Measurements from ENCODE around the gene SRD5A2.

SRD5A2 gene

GRCh38 chr2:31580321-31581117 is at the start of gene SRD5A2:
Gene SRD5A2 (minus strand): TSS chr2:31580938. CDS start chr2:31580900, 38 bp downstream.
- no peak for DNase-seq

GRCh38 chr2:31606509-31606908 is 25.8 kb upstream of the SRD5A2 start:
- DNase-seq: no peak

GRCh38 chr2:31598694-31599093 is 18.0 kb upstream of the SRD5A2 start:
- DNase-seq: no peak

- DNase-seq: no peak
These were observed 5.5 kb upstream of the SRD5A2 start for GRCh38 chr2:31586230-31586629.

GRCh38 chr2:31581124-31581795 is 522 bp upstream of the SRD5A2 start:
- no peak for DNase-seq

- no peak for DNase-seq
These were observed 780 bp downstream of the SRD5A2 start for GRCh38 chr2:31579996-31580320.

- DNase-seq: no peak
These were observed 2.4 kb downstream of the SRD5A2 start for GRCh38 chr2:31578316-31578715.

GRCh38 chr2:31577143-31577542 is 3.6 kb downstream of the SRD5A2 start:
- DNase-seq: no peak

GRCh38 chr2:31568585-31569201 is 12.0 kb downstream of the SRD5A2 start:
- no peak for DNase-seq

GRCh38 chr2:31567679-31568078 is 13.1 kb downstream of the SRD5A2 start:
- DNase-seq: no peak

- no peak for DNase-seq
These were observed 17.4 kb downstream of the SRD5A2 start for GRCh38 chr2:31563273-31563839.

- no peak for DNase-seq
These were observed 18.9 kb downstream of the SRD5A2 start for GRCh38 chr2:31561823-31562222.

GRCh38 chr2:31558401-31559295 is 22.1 kb downstream of the SRD5A2 start:
- no peak for DNase-seq

- DNase-seq: no peak
These were observed 23.8 kb downstream of the SRD5A2 start for GRCh38 chr2:31556940-31557339.

- DNase-seq: no peak
These were observed 24.6 kb downstream of the SRD5A2 start for GRCh38 chr2:31555967-31556706.

GRCh38 chr2:31553362-31553761 is 27.4 kb downstream of the SRD5A2 start:
- no peak for DNase-seq

- no peak for DNase-seq
These were observed 33.3 kb downstream of the SRD5A2 start for GRCh38 chr2:31547485-31547884.

GRCh38 chr2:31541853-31542252 is 38.9 kb downstream of the SRD5A2 start:
- DNase-seq: no peak

GRCh38 chr2:31539505-31539904 is 41.2 kb downstream of the SRD5A2 start:
- DNase-seq: no peak

GRCh38 chr2:31535768-31536167 is 45.0 kb downstream of the SRD5A2 start:
- DNase-seq: no peak

- no peak for DNase-seq
These were observed 46.1 kb downstream of the SRD5A2 start for GRCh38 chr2:31534636-31535035.

GRCh38 chr2:31533036-31533435 is 47.7 kb downstream of the SRD5A2 start:
- DNase-seq: no peak

Data from NCI-H226 (cell line).